DOHH2 (cell line): Measurements from ENCODE around the gene GIPC3.

Experiments
- H3F3A ChIP-seq: fragments of 200-600 bp; sonication (generic), shearing (Covaris generic); 2 replicates; pipeline ENCODE4 v1.6.0; 2016; ENCODE audit warnings: antibody characterized with exemption, mild to moderate bottlenecking; ENCODE audit not compliant: control insufficient read depth, insufficient read depth
- H3K27ac ChIP-seq: fragments of 200-600 bp; sonication (generic); 2 replicates; pipeline ENCODE4 v1.5.1; 2014; ENCODE audit warnings: low read depth, mild to moderate bottlenecking, low read length, moderate library complexity
- H3K27me3 ChIP-seq: fragments of 200-600 bp; sonication (generic); 2 replicates; pipeline ENCODE4 v1.6.1; 2014; ENCODE audit warnings: mild to moderate bottlenecking, low read length, mixed read lengths; ENCODE audit not compliant: control insufficient read depth
- H3K36me3 ChIP-seq: fragments of 200-600 bp; sonication (generic); 2 replicates; pipeline ENCODE4 v1.6.1; 2014; ENCODE audit warnings: mild to moderate bottlenecking, low read length, moderate library complexity, mixed read lengths; ENCODE audit not compliant: control insufficient read depth
- H3K4me1 ChIP-seq: fragments of 200-600 bp; sonication (generic); 2 replicates; pipeline ENCODE4 v1.6.1; 2014; ENCODE audit warnings: mild to moderate bottlenecking, low read length, mixed read lengths; ENCODE audit not compliant: control insufficient read depth
- H3K4me2 ChIP-seq: fragments of 200-600 bp; sonication (generic); 2 replicates; pipeline ENCODE4 v1.6.0; 2014; ENCODE audit warnings: mild to moderate bottlenecking, low read length, moderate library complexity
- H3K4me3 ChIP-seq: fragments of 200-600 bp; sonication (generic); 2 replicates; pipeline ENCODE4 v1.5.1; 2014; ENCODE audit warnings: mild to moderate bottlenecking, low read length, mixed read lengths
- H3K79me2 ChIP-seq: fragments of 200-600 bp; sonication (generic); 2 replicates; pipeline ENCODE4 v1.6.1; 2014; ENCODE audit warnings: mild to moderate bottlenecking, low read length, mixed read lengths; ENCODE audit not compliant: control insufficient read depth
- H3K9me2 ChIP-seq: fragments of 200-600 bp; sonication (generic); replicated peaks from 2 replicates; pipeline ENCODE4 v1.6.1; 2014; ENCODE audit warnings: mild to moderate bottlenecking, low read length, mixed read lengths; ENCODE audit not compliant: control insufficient read depth
- H3K9me3 ChIP-seq: fragments of 200-600 bp; sonication (generic); 2 replicates; pipeline ENCODE4 v1.6.1; 2014; ENCODE audit warnings: antibody characterized with exemption, low read length, mixed read lengths; ENCODE audit not compliant: control insufficient read depth, insufficient read depth
- H4K20me1 ChIP-seq: fragments of 200-600 bp; sonication (generic); 2 replicates; pipeline ENCODE4 v1.6.0; 2014; ENCODE audit warnings: low read depth, mild to moderate bottlenecking, antibody characterized with exemption, low read length, moderate library complexity; ENCODE audit not compliant: control insufficient read depth, insufficient read depth
- EZH2phosphoT487 ChIP-seq: fragments of 200-600 bp; sonication (generic); IDR thresholded peaks from 2 replicates; pipeline ENCODE4 v1.6.1; 2017; ENCODE audit warnings: borderline replicate concordance, mild to moderate bottlenecking, antibody characterized with exemption, low read length, moderate library complexity, mixed read lengths
- TF ChIP-seq, protein P1 (sequence below): fragments of 200-600 bp; sonication (generic); IDR thresholded peaks from one replicate; pipeline ENCODE4 v1.5.1; 2014; ENCODE audit warnings: antibody characterized with exemption, mild to moderate bottlenecking, low read depth, low read length; ENCODE audit not compliant: poor library complexity, severe bottlenecking

GIPC3 gene

DNA sequence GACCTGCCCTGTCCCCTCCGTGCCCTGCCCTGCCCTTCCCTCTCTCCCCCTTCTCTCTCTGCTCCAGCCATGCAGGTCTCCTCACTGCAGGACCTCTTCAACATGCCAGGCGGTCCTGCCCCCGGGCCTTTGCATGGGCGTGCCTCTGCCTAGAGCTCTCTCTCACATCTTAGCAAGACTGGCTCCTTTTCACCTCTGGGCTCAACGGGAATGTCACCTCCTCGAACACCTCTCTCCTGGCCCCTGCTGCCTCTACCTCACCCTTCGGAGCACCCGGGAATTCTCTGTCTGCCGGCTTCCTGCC is 33.5 kb upstream of the GIPC3 start:
- Histone ChIP-seq H3K4me1 (peaks cover 47% of the 10 kb centered on the region), H3K27ac (no peak overlapping the region), H3K4me3 (no peak overlapping the region), H3K4me2 (no peak overlapping the region), H4K20me1 (peaks cover 3% of the 10 kb centered on the region; the same call in 1 of the 2 replicates), H3K9me2 (no peaks in the 10 kb centered on the region), H3K27me3 (no peaks in the 10 kb centered on the region), H3K36me3 (peaks cover 30% of the 10 kb centered on the region), H3K79me2 (peaks cover 51% of the 10 kb centered on the region), H3K9me3 (no peaks in the 10 kb centered on the region), H3F3A (peaks cover 17% of the 10 kb centered on the region)
- no peak for TF ChIP-seq EZH2phosphoT487
- TF ChIP-seq, protein P1, sequence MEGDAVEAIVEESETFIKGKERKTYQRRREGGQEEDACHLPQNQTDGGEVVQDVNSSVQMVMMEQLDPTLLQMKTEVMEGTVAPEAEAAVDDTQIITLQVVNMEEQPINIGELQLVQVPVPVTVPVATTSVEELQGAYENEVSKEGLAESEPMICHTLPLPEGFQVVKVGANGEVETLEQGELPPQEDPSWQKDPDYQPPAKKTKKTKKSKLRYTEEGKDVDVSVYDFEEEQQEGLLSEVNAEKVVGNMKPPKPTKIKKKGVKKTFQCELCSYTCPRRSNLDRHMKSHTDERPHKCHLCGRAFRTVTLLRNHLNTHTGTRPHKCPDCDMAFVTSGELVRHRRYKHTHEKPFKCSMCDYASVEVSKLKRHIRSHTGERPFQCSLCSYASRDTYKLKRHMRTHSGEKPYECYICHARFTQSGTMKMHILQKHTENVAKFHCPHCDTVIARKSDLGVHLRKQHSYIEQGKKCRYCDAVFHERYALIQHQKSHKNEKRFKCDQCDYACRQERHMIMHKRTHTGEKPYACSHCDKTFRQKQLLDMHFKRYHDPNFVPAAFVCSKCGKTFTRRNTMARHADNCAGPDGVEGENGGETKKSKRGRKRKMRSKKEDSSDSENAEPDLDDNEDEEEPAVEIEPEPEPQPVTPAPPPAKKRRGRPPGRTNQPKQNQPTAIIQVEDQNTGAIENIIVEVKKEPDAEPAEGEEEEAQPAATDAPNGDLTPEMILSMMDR, result no peak

DNA sequence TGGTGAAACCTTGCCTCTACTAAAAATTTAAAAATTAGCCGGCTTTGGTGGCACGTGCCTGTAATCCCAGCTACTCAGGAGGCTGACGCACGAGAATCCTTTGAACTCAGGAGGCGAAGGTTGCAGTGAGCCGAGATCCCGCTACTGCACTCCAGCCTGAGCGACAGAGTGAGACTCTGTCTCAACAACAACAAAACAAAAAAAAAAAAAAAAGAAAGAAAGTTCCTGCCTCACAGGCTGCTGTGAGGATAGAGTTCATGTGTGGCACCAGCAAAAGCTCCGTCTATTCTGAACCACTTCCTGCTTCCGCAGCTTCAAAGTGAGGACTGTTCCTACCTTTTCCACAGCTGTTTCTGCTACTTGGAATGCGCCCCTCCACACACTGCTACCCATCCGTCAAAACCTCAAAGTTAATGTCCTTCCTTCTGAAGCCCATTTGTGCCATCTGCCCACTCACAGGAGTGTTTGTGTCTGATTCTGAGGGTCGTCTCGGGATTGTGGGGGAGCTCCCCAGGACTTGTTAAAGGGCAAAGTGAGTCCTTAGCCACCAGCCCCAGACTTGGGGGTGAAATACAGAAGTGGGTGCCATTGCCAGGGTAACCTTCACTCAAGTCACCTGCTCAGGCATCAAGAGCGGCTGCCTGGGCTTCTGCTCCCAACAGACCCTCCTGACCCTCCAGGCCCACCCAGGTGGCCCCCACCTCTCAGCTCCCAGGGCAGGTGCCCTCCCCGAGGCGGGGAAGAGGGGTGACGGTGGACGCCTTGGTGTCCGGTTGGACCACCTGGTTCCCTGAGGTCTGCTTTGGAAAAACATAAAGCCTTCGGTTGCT is 30.8 kb upstream of the GIPC3 start:
- TF ChIP-seq, protein P1, result no peak
- no peak for TF ChIP-seq EZH2phosphoT487
- Histone ChIP-seq H3K9me3 (no peaks in the 10 kb centered on the region), H3K27ac (peak overlapping the region; percentile 81), H3K4me1 (peaks cover 57% of the 10 kb centered on the region), H4K20me1 (no peaks in the 10 kb centered on the region; the same call in 1 of the 2 replicates), H3K27me3 (no peaks in the 10 kb centered on the region), H3K9me2 (no peaks in the 10 kb centered on the region), H3K79me2 (peaks cover 56% of the 10 kb centered on the region), H3K36me3 (peaks cover 11% of the 10 kb centered on the region; the same call in 1 of the 2 replicates), H3F3A (peaks cover 17% of the 10 kb centered on the region), H3K4me3 (peak overlapping the region; percentile 51), H3K4me2 (peak overlapping the region; percentile 95)

GRCh38 chr19:3555653-3556422 is 29.4 kb upstream of the GIPC3 start:
- H3K27me3 ChIP-seq, result no peaks in the 10 kb centered on the region
- peaks cover 9% of the 10 kb centered on the region; the same call in 1 of the 2 replicates for H3K36me3 ChIP-seq
- H3K27ac ChIP-seq, result peak overlapping the region; percentile 27; the same call in 1 of the 2 replicates
- peaks cover 17% of the 10 kb centered on the region for H3F3A ChIP-seq
- peaks cover 67% of the 10 kb centered on the region for H3K4me1 ChIP-seq
- TF ChIP-seq, protein P1, result no peak
- no peak for TF ChIP-seq EZH2phosphoT487
- peak overlapping the region; percentile 97 for H3K4me3 ChIP-seq
- no peaks in the 10 kb centered on the region for H3K9me3 ChIP-seq
- no peaks in the 10 kb centered on the region; the same call in 1 of the 2 replicates for H4K20me1 ChIP-seq
- H3K4me2 ChIP-seq, result peak overlapping the region; percentile 95
- H3K9me2 ChIP-seq, result no peaks in the 10 kb centered on the region
- H3K79me2 ChIP-seq, result peaks cover 55% of the 10 kb centered on the region
